Measurements from ENCODE around the gene KIF26B.

KIF26B gene

DNA sequence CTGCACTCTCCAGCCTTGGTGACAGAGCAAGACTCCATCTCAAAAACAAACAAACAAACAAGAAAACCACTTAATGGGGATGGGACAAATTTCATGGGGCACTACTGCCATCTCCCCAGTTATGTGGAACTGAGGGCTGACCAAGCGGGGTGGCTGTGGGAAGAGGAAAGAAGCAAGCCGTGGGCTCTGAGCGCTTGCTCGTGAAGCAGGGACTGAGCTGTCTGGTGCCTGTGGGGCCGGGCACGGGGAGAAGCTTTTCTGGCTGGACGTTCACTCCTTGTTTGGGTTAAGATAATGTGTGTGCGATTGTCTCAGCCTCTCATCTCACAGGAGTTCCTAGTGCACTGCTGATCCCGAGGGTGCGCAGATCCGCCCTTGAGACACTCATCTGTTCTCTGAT is 22.0 kb upstream of the KIF26B start:
- no peak for DNase-seq (ENCODE audit: low read depth in 2 of 2)

DNA sequence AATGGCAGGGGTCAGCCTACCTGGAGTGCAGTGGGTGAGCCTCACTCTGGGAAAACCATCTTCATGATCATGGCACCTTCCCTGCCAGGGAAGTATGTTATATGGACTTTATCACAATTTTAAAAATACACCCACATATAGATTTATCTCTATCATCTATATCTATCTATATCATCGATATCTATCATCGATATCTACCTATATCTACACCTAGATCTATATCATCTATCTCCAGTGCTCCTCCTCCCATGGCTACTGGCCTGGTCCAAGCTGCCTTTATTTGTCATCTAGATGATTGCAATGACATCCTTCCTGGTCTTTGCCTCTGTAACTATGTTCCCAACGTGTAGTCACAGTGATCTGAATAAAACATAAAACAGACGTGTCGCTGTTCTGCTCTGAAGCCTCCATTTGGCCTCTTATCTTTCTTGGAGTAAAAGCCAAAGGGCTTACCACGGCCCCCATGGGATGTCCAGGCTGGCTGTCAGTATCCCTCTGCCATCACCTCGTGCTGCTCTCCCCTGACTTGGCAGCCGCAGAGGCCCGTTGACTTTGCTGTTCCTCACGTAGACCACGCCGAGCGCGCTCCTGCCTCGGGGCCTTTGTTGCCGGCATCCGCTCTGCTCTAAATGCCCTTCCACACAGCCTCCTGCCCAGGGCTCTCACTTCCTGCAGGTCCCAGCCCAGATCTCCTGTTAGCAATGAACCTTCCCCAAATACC is 20.6 kb upstream of the KIF26B start:
- DNase-seq (ENCODE audit: low read depth in 2 of 2) = no peak

DNA sequence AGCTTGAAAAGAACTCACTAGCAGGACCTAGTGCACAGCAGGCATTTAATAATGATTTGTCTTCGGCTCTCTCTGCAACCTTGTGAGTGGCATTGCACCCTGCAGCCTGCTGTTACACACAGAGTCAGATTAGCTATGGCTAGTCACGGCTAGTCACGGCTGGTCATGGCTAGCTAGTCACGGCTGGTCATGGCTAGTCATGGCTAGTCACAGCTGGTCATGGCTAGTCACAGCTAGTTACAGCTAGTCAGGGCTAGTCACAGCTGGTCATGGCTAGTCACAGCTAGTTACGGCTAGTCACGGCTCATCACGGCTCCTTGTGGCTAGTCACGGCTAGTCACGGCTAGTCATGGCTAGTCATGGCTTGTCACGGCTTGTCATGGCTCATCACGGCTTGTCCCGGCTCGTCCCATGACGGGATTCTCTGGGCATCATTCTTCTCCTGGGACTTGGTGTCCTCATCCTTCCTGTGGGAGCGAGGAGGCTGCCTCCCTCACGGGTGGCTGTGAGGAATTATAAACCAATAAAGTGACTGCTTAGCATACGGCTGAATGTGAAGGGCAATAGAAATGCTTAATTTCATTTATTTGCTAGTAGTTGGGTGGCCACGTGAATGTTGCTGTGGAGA is 12.5 kb upstream of the KIF26B start:
- no peak for DNase-seq (ENCODE audit: low read depth in 2 of 2)

DNA sequence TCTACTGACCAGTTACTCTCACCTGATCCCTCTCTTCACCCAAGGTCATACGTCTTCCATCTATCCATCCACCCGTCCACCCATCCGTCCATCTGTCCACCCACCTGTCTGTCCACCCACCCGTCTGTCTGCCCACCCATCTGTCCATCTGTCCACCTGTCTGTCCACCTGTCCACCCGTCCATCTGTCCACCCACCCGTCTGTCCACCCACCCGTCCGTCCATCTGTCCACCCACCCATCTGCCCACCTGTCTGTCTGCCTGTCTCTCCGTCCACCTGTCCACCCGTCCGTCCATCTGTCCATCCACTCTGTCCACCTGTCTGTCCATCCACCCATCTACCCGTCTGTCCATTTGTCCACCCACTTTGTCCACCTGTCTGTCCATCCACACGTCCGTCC is 11.8 kb upstream of the KIF26B start:
- DNase-seq (ENCODE audit: low read depth in 2 of 2) = no peak

DNA sequence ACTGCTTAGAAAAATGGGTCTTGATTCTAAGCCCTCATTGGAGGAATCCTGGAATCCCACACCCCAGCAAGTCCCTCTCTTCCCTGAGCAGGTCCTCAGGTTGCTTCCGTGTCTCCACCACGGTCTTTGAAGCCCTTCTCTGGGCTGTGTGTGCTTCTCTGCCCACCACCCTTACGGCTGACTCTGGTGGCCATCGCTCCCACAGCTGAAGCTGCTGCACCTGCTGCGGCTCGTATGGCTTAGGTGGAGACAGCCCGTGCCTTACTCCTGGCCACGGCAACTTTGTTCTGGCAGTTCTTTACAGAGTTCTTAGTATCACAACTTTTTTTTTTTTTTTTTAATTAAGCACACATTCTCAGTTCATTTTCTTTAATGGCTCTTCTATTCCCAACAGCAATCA is 10.9 kb upstream of the KIF26B start:
- DNase-seq (ENCODE audit: low read depth in 2 of 2) = no peak

DNA sequence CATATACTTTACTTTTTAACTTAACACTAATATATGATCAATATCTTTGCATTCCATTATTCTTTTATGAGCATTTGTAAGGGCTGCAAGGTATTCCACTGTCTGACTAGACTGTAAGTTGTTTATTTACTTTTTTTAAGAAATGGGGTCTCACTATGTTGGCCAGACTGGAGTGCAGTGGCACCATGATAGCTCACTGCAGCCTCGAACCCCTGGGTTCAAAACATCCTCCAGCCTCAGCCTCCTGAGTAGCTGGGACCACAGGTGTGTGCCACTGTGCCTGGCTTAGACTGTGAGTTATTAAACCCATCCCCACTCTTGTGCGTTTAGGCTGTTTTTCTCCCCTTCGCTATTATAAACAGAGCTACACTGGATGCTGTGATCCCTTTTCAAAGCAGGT is 6.7 kb upstream of the KIF26B start:
- no peak for DNase-seq (ENCODE audit: low read depth in 2 of 2)

DNA sequence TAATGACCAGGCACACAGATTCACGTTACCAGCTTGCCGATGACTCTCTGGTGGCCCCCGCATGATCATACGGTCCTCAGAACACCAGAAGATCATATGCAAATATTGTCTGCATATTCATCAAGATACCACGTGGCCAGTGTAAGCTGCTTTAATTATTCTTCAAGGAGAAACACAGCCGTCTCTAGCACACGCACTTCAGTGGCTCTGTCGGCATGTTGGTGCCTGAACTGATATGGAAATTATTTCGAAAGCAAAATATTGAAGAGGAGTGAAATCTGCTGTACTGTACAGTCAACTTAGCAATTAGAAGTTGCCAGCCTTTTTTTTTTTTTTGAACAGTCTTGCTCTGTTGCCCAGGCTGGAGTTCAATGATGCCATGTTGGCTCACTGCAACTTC is 5.9 kb upstream of the KIF26B start:
- no peak for DNase-seq (ENCODE audit: low read depth in 2 of 2)

DNA sequence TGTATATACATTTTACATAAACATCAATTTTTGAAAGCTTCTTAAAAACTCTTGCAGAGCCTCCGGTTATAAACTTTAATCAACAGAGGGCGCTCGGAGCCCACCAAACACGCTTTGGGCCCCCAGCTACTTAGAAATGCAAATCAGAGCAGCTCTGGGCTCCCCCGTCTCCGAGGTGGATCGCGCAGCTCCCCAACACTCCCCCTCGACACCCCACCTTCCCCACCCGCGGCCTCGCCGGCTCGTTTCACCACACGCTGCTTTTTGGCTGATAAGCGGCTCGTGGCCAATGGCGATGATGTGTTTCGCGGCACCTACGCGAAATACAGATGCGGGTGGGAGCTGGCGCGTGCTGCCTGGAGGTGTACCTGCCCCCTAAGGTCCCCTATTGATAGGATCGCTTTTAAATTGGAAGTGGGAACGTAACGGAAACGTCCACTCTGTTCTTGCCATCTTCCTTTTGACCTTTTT is 1.7 kb upstream of the KIF26B start:
- peak; percentile 50 to 51 for DNase-seq (ENCODE audit: low read depth in 2 of 2)

DNA sequence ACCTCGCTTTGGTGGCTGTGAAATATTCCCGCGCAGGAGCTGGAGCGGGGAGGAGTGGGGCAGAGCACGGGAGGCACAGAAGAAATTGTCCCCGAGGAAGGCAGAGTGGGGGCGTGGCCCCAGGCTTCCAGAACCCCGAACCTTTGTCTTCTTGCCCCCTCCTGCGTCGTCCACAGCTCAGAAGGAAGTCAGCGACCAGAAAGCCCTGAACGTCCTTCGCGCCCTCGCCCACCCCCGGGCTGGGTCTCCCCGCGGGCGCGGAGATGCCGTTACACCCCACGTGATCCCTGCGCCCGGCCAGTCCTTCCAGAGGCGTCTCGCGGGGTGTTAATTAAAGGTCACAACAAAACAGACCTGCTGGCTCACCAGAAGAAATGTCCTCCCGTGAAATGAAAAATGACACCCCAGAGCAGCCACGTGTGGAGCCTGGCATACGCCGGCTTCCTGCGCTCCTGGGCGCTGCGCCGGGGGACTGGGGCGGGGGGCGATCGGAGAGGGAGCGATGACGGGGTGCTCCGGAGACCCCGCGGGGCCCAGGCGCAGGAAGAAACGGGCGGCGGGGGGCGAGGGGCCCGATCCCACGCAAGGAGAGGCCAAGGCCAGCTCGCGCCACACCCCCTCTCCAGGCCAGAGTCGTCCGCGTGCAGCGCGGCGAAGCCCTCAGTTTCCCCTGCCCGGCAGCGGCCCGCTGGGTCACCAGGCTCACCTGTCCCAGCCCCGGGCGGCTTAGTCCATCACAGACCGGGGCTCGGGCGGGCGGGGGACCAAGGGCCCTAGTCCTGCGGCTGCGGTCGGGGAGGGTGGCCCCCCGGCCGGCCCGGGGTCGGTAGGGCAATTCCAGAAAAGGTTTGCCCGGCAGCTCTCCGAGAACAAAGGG is 995 bp upstream of the KIF26B start:
- no peak for DNase-seq (ENCODE audit: low read depth in 2 of 2)

DNA sequence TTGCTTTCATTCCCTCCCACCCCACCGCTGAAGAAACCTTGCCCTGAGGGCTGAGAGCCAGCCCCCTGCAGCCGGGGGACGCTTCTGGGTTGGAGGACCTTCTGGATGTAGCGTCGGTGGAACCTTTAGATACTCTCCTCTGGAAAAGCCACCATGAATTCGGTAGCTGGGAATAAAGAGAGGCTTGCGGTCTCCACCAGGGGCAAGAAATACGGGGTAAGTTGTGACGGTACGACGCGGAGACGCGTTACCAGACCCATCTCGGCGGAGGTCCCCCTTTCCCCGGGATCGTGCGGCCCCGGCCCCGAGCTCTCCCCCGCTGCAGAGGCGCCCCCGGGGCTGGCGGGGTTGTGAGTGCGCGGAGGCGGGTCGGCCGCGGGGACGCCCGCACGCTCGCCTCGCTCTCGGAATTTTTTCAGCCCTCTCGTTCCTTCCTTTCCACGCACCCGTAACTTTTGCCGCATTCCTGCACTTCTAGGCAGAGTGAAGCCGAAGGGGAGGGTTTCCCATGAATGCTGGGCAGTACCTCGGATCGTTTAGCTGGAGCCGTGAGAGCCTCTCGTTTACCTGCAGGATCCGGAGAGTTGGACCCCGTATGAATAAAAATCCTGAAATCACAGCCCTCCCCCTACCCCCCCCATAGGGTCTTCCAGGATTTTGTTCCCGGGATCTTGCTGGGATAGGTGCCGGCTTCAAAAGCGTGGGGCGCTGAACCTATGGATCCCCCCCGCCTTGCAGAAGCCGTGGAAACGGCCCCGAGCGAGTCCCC is 671 bp downstream of the KIF26B start:
- no peak for DNase-seq (ENCODE audit: low read depth in 2 of 2)

DNA sequence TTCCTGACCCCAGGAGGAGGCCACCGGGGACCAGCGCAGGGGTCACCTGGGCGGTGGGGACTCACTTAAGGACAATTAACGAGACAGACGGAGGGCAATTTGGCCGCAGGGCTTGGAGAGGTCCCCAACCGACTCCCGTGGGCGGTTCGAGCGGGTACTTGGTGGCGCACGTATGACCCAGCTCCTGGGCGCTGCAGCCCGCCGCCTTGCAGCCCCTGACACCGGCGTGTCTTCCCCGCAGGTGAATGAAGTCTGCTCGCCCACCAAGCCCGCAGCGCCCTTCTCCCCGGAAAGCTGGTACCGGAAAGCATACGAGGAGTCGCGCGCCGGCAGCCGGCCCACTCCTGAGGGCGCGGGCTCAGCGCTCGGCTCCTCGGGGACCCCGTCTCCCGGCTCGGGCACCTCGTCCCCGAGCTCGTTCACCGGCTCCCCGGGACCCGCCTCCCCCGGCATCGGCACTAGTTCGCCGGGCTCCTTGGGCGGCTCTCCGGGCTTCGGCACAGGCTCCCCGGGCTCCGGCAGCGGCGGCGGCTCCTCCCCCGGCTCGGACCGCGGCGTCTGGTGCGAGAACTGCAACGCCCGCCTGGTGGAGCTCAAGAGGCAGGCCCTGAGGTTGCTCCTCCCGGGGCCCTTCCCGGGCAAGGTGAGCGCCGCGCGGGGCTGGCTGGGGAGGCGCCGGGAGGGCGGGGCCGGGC is 1.4 kb downstream of the KIF26B start:
- peak; percentile 77 to 82 for DNase-seq (ENCODE audit: low read depth in 2 of 2)

DNA sequence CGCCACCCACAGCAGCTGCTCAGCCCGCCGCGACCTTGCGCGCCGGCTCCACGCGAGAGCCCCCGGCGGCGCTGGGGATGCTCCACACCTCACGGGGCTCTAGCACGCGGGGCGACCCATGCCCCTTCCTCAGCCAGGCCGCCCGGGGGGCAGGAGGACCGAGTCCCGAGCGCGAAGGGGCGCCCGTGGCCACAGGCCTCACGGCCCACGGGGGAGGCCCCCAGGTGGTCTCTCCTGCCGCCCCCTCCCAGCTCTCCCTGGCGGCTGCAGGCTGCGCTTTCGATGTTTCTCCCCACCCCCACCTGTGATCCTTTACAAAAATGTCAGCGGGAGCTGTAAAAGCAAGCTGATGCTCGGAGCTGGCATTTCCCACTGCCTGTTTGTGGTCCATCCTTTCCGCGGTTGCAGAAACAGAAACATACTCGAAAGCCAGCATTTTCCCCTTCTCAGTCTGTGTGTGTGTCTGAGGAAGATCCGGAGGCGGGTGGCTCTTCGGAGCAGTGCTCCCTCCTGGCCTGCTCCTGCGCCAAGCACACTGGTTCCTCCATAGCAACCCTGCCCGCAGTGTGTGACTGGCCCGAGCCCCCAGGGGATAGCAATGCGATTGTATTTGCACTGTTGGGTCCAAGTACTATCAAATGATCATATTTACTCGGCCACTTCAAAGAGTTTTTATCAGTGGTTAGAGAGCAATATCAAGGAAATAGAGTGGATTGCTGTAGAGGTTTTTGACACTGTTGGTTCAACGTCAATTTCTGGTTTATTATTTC is 2.1 kb downstream of the KIF26B start:
- no peak for DNase-seq (ENCODE audit: low read depth in 2 of 2)

DNA sequence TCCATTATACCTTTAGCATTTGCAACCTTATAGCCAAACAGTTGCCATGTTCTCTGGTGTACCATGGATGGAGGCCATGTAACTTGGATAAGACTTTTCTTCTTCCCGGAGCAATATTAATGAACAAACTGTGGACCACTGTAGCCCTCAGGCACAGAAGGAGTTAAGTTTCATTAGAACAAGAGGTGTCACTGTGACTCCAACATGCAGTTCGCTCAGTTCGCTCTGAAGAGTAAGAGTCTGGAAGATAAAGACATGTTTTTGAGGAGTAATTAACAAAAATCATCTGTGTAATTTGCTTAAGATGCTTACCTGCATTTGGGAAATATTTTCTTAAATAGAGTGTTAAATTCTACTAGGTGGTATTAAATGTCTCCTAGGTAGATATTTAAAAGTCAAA is 4.1 kb downstream of the KIF26B start:
- DNase-seq (ENCODE audit: low read depth in 2 of 2) = no peak

DNA sequence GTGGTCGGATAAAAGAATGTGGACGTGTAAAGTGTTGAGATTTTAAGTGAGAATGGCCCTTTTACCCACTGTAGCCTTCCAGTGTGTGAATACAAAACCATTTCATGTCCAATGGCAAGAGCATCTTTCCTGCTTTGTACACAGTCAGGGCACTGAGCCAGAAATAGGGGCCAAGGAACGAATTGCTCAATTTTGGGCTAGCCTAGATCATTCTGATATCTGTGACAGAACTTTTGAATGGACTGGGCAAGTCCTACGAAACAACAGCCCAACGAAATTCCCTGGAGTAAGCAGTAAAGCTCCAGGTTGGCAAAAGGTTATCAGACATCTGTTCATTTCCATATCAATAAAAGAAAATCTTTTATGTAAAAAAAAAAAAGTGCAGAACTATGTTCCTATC is 5.5 kb downstream of the KIF26B start:
- no peak for DNase-seq (ENCODE audit: low read depth in 2 of 2)

DNA sequence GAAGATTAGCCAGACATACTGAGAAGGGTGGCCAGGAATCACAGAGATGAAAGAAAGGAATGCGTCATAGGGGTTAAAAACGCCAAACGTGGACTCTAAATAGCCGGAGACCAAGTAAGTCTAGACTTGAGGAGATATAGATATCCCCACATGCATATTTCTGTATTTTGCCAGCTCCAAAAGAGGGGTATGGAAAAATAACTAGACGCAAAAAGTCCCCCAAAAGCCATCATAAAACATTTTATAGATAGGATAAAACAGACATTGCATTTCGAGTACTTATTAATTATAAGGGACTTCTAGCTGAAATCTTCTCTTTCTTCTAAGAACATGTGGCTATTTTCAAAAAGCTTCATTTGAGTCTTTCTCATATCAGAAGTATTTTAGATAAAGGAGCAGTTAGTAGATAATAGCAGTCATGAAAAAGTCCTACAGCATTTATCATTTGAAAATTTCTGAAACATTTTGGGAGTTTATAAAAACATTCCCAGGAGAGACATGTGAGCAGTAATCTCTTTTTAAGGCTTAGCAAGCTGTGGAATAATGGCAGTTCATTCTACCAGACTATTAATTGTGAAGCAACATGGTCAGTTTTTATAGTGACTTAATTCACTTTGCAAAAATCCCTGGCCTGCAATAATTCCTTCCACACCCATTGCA is 6.1 kb downstream of the KIF26B start:
- no peak for DNase-seq (ENCODE audit: low read depth in 2 of 2)

DNA sequence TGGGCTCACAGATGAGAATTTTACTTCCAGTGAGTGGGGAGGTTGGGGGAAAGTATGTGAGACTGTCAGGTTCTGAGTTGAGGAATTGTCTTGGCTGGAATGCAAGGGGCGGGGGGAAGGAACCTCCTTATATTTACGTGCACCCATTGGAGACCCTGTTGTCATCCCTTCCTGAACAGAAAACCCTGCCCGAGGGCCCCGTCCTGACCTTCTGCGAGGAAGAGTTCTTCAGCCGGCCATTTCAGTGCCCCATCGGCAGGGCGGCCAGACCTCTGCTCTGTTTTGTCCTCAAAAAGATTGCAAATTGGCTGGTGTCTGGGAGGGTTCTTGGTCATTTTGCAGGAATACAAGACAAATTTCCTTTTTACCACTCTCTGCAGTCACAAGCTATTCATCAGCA is 7.1 kb downstream of the KIF26B start:
- no peak for DNase-seq (ENCODE audit: low read depth in 2 of 2)

DNA sequence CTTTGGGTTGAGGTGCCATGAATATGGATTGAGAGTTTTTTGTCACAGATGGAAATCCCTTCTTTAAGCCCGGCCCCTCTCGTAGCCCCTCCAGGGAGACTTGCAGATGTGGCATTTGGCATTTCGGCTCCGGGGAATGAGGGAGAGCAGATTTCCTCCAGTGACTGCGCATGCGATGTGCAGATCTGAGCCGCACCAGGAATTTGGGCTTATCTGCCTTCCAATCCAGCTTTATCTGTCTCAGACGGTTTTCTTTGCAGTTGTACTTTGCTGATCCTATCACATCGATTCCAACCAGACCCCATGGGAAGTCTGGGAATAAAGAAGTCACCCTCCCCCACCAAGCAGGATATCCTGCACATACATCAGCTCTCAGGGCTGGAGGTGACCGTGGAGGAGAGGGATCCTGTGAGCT is 11.7 kb downstream of the KIF26B start:
- no peak for DNase-seq (ENCODE audit: low read depth in 2 of 2)

DNA sequence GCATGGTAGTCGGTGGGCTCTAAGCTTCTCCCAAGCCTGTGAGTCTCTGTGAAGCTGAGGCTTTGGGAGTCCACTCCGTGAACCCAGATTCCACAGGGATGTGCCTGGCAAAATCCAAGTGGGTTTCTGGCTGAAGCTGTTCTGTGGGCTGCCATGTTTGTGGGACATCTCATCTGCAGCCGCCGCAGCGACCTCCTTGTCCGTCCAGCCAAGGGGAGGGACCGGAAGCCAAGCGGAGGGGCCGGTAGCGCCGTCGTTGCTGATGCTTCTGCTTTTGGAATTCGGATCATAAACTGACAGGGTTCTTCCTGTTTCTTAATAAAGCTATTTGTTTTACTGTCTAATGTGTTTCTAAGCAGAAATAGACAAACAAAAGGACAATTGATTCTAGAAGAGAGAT is 13.3 kb downstream of the KIF26B start:
- DNase-seq (ENCODE audit: low read depth in 2 of 2) = no peak

DNA sequence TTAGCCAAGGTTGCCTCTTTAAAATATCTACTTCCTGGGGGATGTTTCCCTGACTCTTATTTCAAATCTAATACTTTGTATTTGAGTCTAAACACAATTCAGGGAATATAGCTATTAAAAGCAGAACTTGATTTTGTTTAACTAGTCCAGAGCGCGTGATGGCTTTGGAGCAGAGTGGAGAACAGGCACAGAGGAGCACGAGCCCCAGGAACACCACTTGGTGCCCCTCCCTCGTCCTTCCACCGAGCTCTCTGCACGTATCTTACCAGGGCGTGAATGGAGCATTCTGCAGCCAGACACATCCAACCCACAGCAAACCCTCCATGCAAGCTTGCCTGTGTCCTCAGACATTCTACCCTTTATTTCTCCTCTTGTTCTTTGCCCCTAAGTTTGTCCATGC is 14.1 kb downstream of the KIF26B start:
- DNase-seq (ENCODE audit: low read depth in 2 of 2) = no peak

DNA sequence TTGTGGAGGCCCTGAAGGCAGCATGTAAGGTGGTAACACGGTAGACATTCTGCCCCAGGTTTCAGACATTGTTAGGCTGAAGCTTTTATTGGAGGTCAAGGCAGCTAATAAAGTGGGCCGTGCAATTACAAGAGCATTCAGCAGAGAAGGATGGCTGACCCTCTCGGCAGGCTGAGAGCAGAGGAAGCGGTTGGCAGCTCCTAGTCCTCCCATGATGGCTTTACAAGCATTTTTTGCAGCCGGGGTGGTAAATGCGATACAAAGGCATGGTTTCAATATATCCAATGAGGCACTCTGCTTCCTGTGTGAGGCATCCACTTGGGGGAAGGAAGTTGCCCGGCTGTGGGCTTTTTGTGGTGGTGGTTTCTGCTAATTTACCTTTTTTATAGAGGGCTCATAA is 14.6 kb downstream of the KIF26B start:
- DNase-seq (ENCODE audit: low read depth in 2 of 2) = no peak

Measured in stimulated activated CD8-positive, alpha-beta memory T cell treated with anti-CD3 and anti-CD28 coated beads, Interleukin-15, amount 100 ng/mL, for 48 hours (primary cell).